ENCODE measurements around the gene SURF2. TPM values are rescaled to one million over a fixed set of nuclear protein-coding genes. Genes with fewer than 3 reads are reported as not detected.

SURF2 gene
- total RNA-seq, 1 experiment from 2014 or later, result 27.8 TPM

DNA sequence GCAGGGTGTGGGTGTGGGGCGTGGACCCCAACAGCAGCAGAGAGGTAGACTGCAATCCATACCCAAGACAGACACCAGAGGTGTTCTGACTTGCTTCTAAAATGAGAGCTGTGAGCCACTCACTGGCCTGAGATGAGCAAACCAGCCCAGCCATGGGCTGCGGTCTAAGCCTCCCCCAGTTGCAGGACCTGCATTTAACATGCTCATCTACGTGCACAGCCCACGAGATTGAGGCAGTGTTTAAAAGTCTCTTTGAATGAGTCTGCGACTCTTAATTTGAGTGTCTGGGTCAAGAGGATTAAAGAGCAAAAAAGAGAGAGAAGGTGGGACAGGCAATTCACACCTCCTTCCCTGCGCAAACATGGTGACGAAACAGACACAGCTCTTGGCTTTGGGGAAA is 13.6 kb downstream of the SURF2 start (continued):
- TF ChIP-seq POLR2A (IDR thresholded peaks at IDR 0.05; ENCODE audit: borderline replicate concordance, extremely low read depth, insufficient read depth, insufficient read length), result no peak

DNA sequence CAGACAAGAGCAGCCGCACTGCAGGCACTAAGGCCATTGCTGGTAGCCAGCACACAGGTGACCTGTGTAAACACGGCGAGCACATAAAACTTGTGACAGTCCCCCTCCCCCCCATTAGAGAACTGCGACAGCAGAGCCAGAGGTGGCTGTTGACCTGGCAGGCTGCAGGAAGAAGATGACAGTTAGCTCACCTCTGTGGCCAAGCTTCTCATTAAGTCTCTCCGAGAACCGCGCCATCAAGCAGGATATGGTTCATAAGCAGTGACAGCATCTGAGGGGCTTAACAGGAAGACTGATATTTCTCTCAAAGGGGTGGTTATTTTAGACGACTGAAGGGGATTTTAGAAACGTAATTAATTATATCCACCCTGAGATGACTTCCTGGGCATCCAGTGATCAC is 14.3 kb downstream of the SURF2 start:
- Histone ChIP-seq H3K9me3 (ENCODE audit: control insufficient read depth in 1 of 2, insufficient read depth in 1 of 2, low read depth in 1 of 2, low read length in 2 of 2) (no peaks in the 10 kb centered on the region), H3K9ac (ENCODE audit: low read length) (no peak overlapping the region), H3K4me3 (replicated peaks in 1 of 2; ENCODE audit: low read depth in 1 of 2, low read length in 2 of 2) (no peak overlapping the region), H3K27me3 (ENCODE audit: insufficient read depth, low read length) (no peaks in the 10 kb centered on the region), H2AFZ (ENCODE audit: low read depth, low read length, poor library complexity, severe bottlenecking) (no peak overlapping the region), H3K79me2 (ENCODE audit: insufficient read depth, low read length) (peaks cover 97% of the 10 kb centered on the region), H3K27ac (ENCODE audit: low read depth, low read length) (no peak overlapping the region), H4K20me1 (ENCODE audit: insufficient read depth) (peaks cover 9% of the 10 kb centered on the region; the same call in 1 of the 2 replicates), H3K36me3 (ENCODE audit: control insufficient read depth in 1 of 2, insufficient read depth in 2 of 2, low read length in 2 of 2) (peaks cover 23 to 45% of the 10 kb centered on the region in 2 experiments; a peak in 3 of 4 replicates), H3K4me2 (ENCODE audit: low read length) (no peak overlapping the region), H3K4me1 (ENCODE audit: control insufficient read depth in 1 of 2, insufficient read depth in 2 of 2, low read length in 2 of 2) (peaks cover 5% of the 10 kb centered on the region in 2 experiments; a peak in 2 of 4 replicates), H3K9me2 (ENCODE audit: insufficient read depth) (no peaks in the 10 kb centered on the region)
- BruUV-seq (replicated peaks), result no TSS peak
- TF ChIP-seq RAD21 (IDR thresholded peaks at IDR 0.05; ENCODE audit: low read depth) (no peak), SP1 (IDR thresholded peaks at IDR 0.05; ENCODE audit: low read depth) (no peak), ZNF274 (IDR thresholded peaks at IDR 0.05; ENCODE audit: low read depth, low read length) (no peak), YY1 (IDR thresholded peaks at IDR 0.05; ENCODE audit: extremely low read depth, insufficient replicate concordance, low read depth, low read length) (no peak), JUND (IDR thresholded peaks at IDR 0.05) (no peak), FOSL1 (IDR thresholded peaks at IDR 0.05; ENCODE audit: low read depth) (no peak), ZFX (IDR thresholded peaks at IDR 0.05) (no peak), TCF7L2 (IDR thresholded peaks at IDR 0.05; ENCODE audit: borderline replicate concordance, extremely low read depth, insufficient read depth, insufficient read length) (no peak), POLR2AphosphoS5 (IDR thresholded peaks at IDR 0.05; ENCODE audit: low read depth, low read length) (no peak), EZH2 (IDR thresholded peaks at IDR 0.05) (no peak), EZH2phosphoT487 (IDR thresholded peaks at IDR 0.05; ENCODE audit: borderline replicate concordance) (no peak), CEBPB (IDR thresholded peaks at IDR 0.05; ENCODE audit: low read depth) (no peak), CBX3 (IDR thresholded peaks at IDR 0.05; ENCODE audit: low read depth) (no peak), ELF1 (IDR thresholded peaks at IDR 0.05; ENCODE audit: borderline replicate concordance, low read depth) (no peak), EGR1 (IDR thresholded peaks at IDR 0.05; ENCODE audit: low read depth) (no peak), SIN3A (IDR thresholded peaks at IDR 0.05; ENCODE audit: low read depth) (no peak), POLR2A (IDR thresholded peaks at IDR 0.05; ENCODE audit: borderline replicate concordance, extremely low read depth, insufficient read depth, insufficient read length) (no peak)
- TF ChIP-seq, protein P1, sequence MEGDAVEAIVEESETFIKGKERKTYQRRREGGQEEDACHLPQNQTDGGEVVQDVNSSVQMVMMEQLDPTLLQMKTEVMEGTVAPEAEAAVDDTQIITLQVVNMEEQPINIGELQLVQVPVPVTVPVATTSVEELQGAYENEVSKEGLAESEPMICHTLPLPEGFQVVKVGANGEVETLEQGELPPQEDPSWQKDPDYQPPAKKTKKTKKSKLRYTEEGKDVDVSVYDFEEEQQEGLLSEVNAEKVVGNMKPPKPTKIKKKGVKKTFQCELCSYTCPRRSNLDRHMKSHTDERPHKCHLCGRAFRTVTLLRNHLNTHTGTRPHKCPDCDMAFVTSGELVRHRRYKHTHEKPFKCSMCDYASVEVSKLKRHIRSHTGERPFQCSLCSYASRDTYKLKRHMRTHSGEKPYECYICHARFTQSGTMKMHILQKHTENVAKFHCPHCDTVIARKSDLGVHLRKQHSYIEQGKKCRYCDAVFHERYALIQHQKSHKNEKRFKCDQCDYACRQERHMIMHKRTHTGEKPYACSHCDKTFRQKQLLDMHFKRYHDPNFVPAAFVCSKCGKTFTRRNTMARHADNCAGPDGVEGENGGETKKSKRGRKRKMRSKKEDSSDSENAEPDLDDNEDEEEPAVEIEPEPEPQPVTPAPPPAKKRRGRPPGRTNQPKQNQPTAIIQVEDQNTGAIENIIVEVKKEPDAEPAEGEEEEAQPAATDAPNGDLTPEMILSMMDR (IDR thresholded peaks at IDR 0.05 in 2 of 3, conservative IDR thresholded peaks at IDR 0.05 in 1 of 3; ENCODE audit: borderline replicate concordance in 1 of 3, insufficient read depth in 1 of 3, low read depth in 2 of 3, low read length in 2 of 3), result no peak
- TF ChIP-seq, protein P2, sequence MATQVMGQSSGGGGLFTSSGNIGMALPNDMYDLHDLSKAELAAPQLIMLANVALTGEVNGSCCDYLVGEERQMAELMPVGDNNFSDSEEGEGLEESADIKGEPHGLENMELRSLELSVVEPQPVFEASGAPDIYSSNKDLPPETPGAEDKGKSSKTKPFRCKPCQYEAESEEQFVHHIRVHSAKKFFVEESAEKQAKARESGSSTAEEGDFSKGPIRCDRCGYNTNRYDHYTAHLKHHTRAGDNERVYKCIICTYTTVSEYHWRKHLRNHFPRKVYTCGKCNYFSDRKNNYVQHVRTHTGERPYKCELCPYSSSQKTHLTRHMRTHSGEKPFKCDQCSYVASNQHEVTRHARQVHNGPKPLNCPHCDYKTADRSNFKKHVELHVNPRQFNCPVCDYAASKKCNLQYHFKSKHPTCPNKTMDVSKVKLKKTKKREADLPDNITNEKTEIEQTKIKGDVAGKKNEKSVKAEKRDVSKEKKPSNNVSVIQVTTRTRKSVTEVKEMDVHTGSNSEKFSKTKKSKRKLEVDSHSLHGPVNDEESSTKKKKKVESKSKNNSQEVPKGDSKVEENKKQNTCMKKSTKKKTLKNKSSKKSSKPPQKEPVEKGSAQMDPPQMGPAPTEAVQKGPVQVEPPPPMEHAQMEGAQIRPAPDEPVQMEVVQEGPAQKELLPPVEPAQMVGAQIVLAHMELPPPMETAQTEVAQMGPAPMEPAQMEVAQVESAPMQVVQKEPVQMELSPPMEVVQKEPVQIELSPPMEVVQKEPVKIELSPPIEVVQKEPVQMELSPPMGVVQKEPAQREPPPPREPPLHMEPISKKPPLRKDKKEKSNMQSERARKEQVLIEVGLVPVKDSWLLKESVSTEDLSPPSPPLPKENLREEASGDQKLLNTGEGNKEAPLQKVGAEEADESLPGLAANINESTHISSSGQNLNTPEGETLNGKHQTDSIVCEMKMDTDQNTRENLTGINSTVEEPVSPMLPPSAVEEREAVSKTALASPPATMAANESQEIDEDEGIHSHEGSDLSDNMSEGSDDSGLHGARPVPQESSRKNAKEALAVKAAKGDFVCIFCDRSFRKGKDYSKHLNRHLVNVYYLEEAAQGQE (IDR thresholded peaks at IDR 0.05; ENCODE audit: low read depth), result no peak
- TF ChIP-seq, protein P3, sequence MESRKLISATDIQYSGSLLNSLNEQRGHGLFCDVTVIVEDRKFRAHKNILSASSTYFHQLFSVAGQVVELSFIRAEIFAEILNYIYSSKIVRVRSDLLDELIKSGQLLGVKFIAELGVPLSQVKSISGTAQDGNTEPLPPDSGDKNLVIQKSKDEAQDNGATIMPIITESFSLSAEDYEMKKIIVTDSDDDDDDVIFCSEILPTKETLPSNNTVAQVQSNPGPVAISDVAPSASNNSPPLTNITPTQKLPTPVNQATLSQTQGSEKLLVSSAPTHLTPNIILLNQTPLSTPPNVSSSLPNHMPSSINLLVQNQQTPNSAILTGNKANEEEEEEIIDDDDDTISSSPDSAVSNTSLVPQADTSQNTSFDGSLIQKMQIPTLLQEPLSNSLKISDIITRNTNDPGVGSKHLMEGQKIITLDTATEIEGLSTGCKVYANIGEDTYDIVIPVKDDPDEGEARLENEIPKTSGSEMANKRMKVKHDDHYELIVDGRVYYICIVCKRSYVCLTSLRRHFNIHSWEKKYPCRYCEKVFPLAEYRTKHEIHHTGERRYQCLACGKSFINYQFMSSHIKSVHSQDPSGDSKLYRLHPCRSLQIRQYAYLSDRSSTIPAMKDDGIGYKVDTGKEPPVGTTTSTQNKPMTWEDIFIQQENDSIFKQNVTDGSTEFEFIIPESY (IDR thresholded peaks at IDR 0.05; ENCODE audit: extremely low read depth, insufficient replicate concordance, low read length), result no peak
- ATAC-seq, result no peak
- ChIA-PET CTCF (no interaction called here), RAD21 (ENCODE audit: low non-redundant PET in 1 of 2, low total read pairs in 2 of 2, uncharacterized antibody in 2 of 2, unreplicated experiment in 2 of 2) (interaction anchor here in 1 of 2 experiments (0.6 kb wide), 1 partner anchor 89 kb away, joined by 4 read pairs; the partner anchor contains the start of gene CACFD1), POLR2A (interaction anchor here (0.6 kb wide), 1 partner anchor 728 kb away, joined by 3 read pairs; no protein-coding TSS in a partner anchor)
- DNase-seq (ENCODE audit: low read depth, low spot score), result no peak
- intact Hi-C loops (cut with micrococcal nuclease), result no loop called here
